Activated T-cell treated with anti-CD3 and anti-CD28 coated beads for 1 hour (primary cell): Measurements from ENCODE around the gene KRTAP10-10.
"Not testable (repeated sequence)": the region's sequence is repeated elsewhere in the genome, so short reads cannot be mapped to it uniquely, and the experiment has no call there.

Experiments
- DNase-seq: peaks from one replicate; pipeline ENCODE4 v3.0.0-alpha.2; 2020; ENCODE audit warnings: low read depth

KRTAP10-10 gene

GRCh38 chr21:44637018-44637850, at the start of gene KRTAP10-10:
TSS of gene KRTAP10-10 (plus strand) at chr21:44637356. CDS start at chr21:44637418, 62 bp downstream.
- no peak for DNase-seq

- DNase-seq: no peak
Measured at GRCh38 chr21:44589094-44589493, 48.1 kb upstream of the KRTAP10-10 start.

GRCh38 chr21:44589586-44590305, 47.4 kb upstream of the KRTAP10-10 start:
- DNase-seq: no peak

GRCh38 chr21:44590311-44590721, 46.8 kb upstream of the KRTAP10-10 start:
- DNase-seq: no peak

GRCh38 chr21:44590897-44591800, 46.0 kb upstream of the KRTAP10-10 start:
- not testable (repeated sequence) for DNase-seq

- DNase-seq: not testable (repeated sequence)
Measured at GRCh38 chr21:44591801-44592130, 45.4 kb upstream of the KRTAP10-10 start.

GRCh38 chr21:44592446-44593311, 44.5 kb upstream of the KRTAP10-10 start, which contains the start of gene KRTAP10-6:
TSS of gene KRTAP10-6 (minus strand) at chr21:44592505. CDS start at chr21:44592484, 21 bp downstream.
- DNase-seq: no peak

- no peak for DNase-seq
Measured at GRCh38 chr21:44593598-44594405, 43.4 kb upstream of the KRTAP10-10 start.

- no peak for DNase-seq
Measured at GRCh38 chr21:44594406-44594916, 42.7 kb upstream of the KRTAP10-10 start.

- no peak for DNase-seq
Measured at GRCh38 chr21:44595524-44595923, 41.6 kb upstream of the KRTAP10-10 start.

- no peak for DNase-seq
Measured at GRCh38 chr21:44596068-44596725, 41.0 kb upstream of the KRTAP10-10 start.

GRCh38 chr21:44598061-44598460, 39.1 kb upstream of the KRTAP10-10 start:
- no peak for DNase-seq

- DNase-seq: no peak
Measured at GRCh38 chr21:44599264-44600029, 37.7 kb upstream of the KRTAP10-10 start.

GRCh38 chr21:44600118-44600978, 36.8 kb upstream of the KRTAP10-10 start, which contains the start of gene KRTAP10-7:
TSS of gene KRTAP10-7 (plus strand) at chr21:44600597. CDS start at chr21:44600622, 25 bp downstream.
- not testable (repeated sequence) for DNase-seq

- DNase-seq: not testable (repeated sequence)
Measured at GRCh38 chr21:44601091-44601490, 36.1 kb upstream of the KRTAP10-10 start.

GRCh38 chr21:44601596-44602462, 35.3 kb upstream of the KRTAP10-10 start:
- no peak for DNase-seq

GRCh38 chr21:44602463-44602850, 34.7 kb upstream of the KRTAP10-10 start:
- DNase-seq: no peak
